Measurements from ENCODE around the gene UBXN11.
A peak's percentile ranks its signal among the peaks of the same experiment; 100 is the strongest.
"Not testable (repeated sequence)": the region's sequence is repeated elsewhere in the genome, so short reads cannot be mapped to it uniquely, and the experiment has no call there.

The UBXN11 gene

GRCh38 chr1:26302733-26303405 lies 3.6 kb downstream of the UBXN11 start:
- no peak for DNase-seq

- DNase-seq: no peak
Observed at GRCh38 chr1:26300578-26301275, 5.7 kb downstream of the UBXN11 start.

- no peak for DNase-seq
Observed at GRCh38 chr1:26297791-26298124, 8.7 kb downstream of the UBXN11 start.

- no peak for DNase-seq
Observed at GRCh38 chr1:26297057-26297790, 9.2 kb downstream of the UBXN11 start.

GRCh38 chr1:26296340-26297056 lies 9.9 kb downstream of the UBXN11 start:
- DNase-seq: no peak

- no peak for DNase-seq
Observed at GRCh38 chr1:26295194-26296138, 11.0 kb downstream of the UBXN11 start.

- DNase-seq: no peak
Observed at GRCh38 chr1:26293911-26294463, 12.4 kb downstream of the UBXN11 start.

GRCh38 chr1:26292735-26293134 lies 13.7 kb downstream of the UBXN11 start:
- not testable (repeated sequence) for DNase-seq

GRCh38 chr1:26291939-26292338 lies 14.5 kb downstream of the UBXN11 start:
- DNase-seq: no peak

GRCh38 chr1:26291433-26291832 lies 15.0 kb downstream of the UBXN11 start:
- DNase-seq: no peak

- DNase-seq: no peak
Observed at GRCh38 chr1:26290882-26291261, 15.6 kb downstream of the UBXN11 start.

GRCh38 chr1:26290122-26290881 lies 16.1 kb downstream of the UBXN11 start:
- DNase-seq: no peak

GRCh38 chr1:26289158-26290059 lies 17.0 kb downstream of the UBXN11 start:
- peak; percentile 12 for DNase-seq

GRCh38 chr1:26288311-26288941 lies 18.0 kb downstream of the UBXN11 start:
- peak; percentile 78 for DNase-seq

- no peak for DNase-seq
Observed at GRCh38 chr1:26287811-26288210, 18.6 kb downstream of the UBXN11 start.

GRCh38 chr1:26287033-26287711 lies 19.3 kb downstream of the UBXN11 start:
- peak; percentile 58 for DNase-seq

- no peak for DNase-seq
Observed at GRCh38 chr1:26286064-26286416, 20.4 kb downstream of the UBXN11 start.

- DNase-seq: peak; percentile 30
Observed at GRCh38 chr1:26285366-26286063, 20.9 kb downstream of the UBXN11 start.
